ENCODE results near the gene ABHD13.
A peak's percentile ranks its signal among the peaks of the same experiment; 100 is the strongest.
"Not testable (repeated sequence)": the region's sequence is repeated elsewhere in the genome, so short reads cannot be mapped to it uniquely, and the experiment has no call there.

ABHD13 gene

GRCh38 chr13:108225440-108225839, 7.2 kb downstream of the ABHD13 start:
- DNase-seq, result no peak

- DNase-seq, result peak; percentile 57
Measured at GRCh38 chr13:108226184-108226583, 8.0 kb downstream of the ABHD13 start.

GRCh38 chr13:108227651-108228272, 9.6 kb downstream of the ABHD13 start:
- DNase-seq, result peak; percentile 59

- no peak for DNase-seq
Measured at GRCh38 chr13:108230377-108230776, 12.2 kb downstream of the ABHD13 start.

GRCh38 chr13:108249150-108249549, 31.0 kb downstream of the ABHD13 start:
- no peak for DNase-seq

- DNase-seq, result no peak
Measured at GRCh38 chr13:108257248-108257647, 39.1 kb downstream of the ABHD13 start.

GRCh38 chr13:108263621-108264355, 45.6 kb downstream of the ABHD13 start:
- no peak for DNase-seq

GRCh38 chr13:108266321-108266990, 48.3 kb downstream of the ABHD13 start:
- no peak for DNase-seq

- DNase-seq, result no peak
Measured at GRCh38 chr13:108267347-108267746, 49.2 kb downstream of the ABHD13 start.

GRCh38 chr13:108267855-108268254, 49.7 kb downstream of the ABHD13 start:
- DNase-seq, result not testable (repeated sequence)

- no peak for DNase-seq
Measured at GRCh38 chr13:108268466-108269112, 50.4 kb downstream of the ABHD13 start.

GRCh38 chr13:108269601-108270328, 51.6 kb downstream of the ABHD13 start, which contains the start of gene TNFSF13B:
TNFSF13B (plus strand) TSS chr13:108269718; CDS start chr13:108269896, 178 bp downstream.
- DNase-seq, result no peak

GRCh38 chr13:108270442-108270841, 52.2 kb downstream of the ABHD13 start:
- no peak for DNase-seq

GRCh38 chr13:108272333-108272732, 54.1 kb downstream of the ABHD13 start:
- no peak for DNase-seq

- no peak for DNase-seq
Measured at GRCh38 chr13:108273429-108274118, 55.4 kb downstream of the ABHD13 start.

- no peak for DNase-seq
Measured at GRCh38 chr13:108274718-108275117, 56.5 kb downstream of the ABHD13 start.

- no peak for DNase-seq
Measured at GRCh38 chr13:108276060-108276459, 57.9 kb downstream of the ABHD13 start.

GRCh38 chr13:108278466-108278865, 60.3 kb downstream of the ABHD13 start:
- DNase-seq, result no peak

GRCh38 chr13:108281901-108282300, 63.7 kb downstream of the ABHD13 start:
- DNase-seq, result no peak

- DNase-seq, result no peak
Measured at GRCh38 chr13:108283110-108283509, 64.9 kb downstream of the ABHD13 start.
